GM18508 (cell line): ENCODE results near the gene SCN3B.

Experiments
- ATAC-seq: cut with Tn5 transposase; IDR thresholded peaks from one replicate; pipeline ENCODE4 v1.9.1; 2021; ENCODE audit warnings: moderate number of reproducible peaks; ENCODE audit not compliant: insufficient read depth, unreplicated experiment

Gene SCN3B, protein sequence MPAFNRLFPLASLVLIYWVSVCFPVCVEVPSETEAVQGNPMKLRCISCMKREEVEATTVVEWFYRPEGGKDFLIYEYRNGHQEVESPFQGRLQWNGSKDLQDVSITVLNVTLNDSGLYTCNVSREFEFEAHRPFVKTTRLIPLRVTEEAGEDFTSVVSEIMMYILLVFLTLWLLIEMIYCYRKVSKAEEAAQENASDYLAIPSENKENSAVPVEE

DNA sequence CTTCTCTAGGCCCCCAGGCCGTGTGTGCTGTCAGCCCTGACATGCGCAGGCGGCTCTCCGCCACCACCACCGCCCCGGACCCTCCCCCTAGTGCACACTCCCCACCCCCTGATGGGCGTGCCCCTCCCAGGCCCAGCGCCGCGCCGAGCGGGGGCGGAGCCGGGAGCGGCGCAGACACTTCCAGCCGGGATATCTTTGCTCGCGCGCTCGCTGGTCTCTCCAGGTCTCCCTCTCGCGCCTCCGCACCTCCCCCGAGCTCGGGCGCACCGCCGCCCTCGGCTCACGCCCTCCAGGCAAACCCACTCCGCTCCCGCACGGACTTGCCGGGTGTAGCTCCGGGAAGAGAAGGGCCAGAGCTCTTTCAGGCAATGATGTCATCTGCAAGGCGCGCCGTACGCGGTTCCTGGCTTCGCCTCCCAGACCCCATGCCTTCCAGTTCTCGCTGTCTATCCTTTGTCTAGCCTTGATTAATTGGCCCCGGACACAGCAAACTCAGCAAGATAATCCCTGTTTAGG, at the start of gene SCN3B:
Gene SCN3B, minus strand, starts transcription at position 59 of the 516 bp plus-strand sequence. CDS start 823 bp downstream, outside the sequence.
- ATAC-seq = no peak

DNA sequence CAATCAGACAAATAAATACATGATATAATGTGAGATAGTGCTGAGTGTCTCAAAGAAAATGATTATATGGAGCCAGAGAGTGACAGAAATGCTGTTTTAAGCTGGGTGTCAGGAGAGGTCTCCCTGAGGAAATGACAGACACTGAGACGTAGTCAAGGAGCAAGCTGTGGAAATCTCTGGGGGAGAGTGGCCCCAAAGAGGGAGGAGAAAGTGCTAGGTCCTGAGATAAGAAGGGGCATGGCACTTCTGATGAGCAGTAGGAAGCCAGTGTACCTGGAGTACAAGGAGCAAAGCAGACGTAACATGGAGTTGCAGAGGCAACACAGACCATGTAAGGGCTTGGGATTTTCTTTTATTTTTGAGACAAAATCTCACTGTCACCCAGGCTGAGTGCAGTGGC, 48.3 kb upstream of the SCN3B start:
- ATAC-seq = no peak

DNA sequence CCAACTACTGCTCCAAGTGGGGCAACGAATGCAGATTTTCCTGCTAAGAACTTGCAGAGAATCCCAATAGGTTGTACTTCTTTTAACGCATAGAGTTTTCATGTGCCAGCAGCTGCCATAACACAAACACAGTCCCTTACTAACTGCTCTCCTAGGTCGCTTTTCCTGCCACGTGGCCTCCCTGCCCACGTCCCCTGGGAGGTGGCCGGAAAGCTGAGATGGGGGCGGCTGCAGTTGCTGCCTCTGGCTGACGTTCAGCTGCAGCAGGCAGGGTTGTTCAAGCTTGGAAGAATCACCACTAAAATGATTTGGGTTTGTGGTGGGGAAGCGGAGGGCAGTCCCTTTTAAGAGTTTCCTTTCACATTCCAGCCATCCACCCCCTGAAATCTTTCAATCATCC, 47.7 kb upstream of the SCN3B start:
- ATAC-seq = no peak

DNA sequence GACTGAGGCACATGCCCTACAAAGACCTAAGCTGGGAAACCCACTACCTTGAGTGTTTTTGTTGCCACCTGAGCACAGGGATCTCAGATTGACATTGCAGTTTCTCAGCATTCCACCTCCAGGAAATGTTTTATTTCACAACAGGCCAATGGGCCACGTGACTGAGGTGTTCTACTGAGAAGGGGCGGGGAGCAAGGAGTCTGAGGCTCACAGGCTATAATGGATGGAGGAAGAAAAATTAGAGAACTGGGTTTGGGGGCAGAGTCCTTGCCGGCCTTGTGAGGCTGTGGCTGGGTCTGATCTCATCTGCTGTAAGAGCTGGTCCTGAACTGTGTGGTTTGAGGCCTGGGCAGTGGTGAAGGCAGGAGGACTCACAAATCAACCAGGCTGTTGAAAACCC, 46.3 kb upstream of the SCN3B start:
- no peak for ATAC-seq

DNA sequence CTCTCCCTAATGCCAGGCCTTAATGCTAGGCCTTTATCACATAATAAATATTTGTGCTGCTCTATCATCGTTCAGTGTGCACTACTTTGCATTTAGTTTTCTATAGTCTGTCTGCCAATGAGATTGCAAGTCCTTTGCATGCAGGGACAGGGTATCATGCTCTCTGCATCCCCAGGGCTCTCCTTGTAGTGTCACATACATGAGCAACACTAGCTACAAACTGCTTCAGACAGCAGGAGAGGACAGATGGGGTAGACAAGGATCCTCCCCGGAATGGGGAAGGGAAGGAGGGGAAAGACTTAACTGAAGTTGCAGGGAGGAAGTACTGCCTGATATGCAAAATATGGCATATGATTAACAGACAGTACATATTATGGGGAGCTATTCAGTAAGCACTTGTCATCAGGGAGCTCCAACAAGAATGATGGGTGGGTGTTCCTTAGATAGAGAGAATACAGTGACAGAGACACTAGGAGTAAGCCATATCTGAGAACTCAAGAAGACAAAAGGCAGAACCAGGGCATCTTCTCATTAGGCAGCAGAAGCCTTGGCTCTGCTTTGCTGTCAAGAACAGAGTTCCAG, 44.2 kb upstream of the SCN3B start:
- ATAC-seq = no peak

DNA sequence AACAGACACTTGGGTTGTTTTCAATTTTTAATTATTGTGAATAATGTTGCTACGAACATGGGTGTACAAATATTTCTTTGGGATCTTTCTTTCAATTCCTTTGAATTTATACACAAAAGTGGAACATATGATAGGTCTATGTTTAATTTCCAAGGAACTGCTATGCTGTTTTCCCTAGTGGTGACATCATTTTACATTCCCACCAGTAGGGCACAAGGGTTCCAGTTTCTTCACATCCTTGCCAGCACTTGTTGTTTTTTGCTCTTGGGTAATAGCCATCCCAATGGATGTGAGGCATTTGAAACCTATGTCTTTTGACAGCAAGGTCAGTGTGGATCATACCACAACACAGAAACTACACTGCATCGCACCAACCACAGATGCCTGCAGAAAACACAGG, 41.8 kb upstream of the SCN3B start:
- no peak for ATAC-seq

DNA sequence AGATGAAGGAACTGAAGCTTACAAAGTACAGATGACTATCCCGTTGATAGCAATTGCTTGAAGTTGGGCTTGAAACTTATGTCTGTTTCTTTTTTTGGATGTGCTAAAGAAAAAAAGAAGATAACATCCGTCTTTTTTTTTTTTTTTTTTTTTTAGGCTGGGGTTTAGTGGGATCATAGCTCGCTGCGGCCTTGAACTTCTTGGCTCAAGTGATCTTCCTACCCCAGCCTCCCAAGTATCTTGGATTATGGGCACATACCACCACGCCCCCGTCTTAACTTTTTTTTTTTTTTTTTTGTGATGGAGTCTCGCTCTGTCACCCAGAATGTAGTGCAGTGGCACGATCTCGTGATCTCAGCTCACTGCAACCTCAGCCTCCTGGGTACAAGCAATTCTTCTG, 40.8 kb upstream of the SCN3B start:
- ATAC-seq = no peak

DNA sequence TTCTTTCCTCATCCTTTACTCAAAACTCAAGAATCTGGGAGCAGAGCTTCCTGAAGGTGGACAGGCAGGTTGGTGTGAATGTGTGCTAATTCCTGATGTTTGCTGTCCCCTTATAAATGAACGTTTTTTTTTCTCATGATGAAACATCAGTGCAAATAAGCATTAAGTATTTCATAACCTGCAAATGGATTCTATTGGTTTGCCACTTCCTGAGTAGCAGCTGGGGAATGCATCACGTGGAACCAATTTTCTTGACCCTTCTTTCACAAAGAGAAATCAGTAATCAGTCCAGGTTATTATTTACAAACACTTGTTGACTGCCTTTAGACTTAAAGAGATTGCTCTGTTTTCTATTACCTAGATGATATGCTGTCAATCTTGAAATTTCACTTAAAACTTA, 40.1 kb upstream of the SCN3B start:
- no peak for ATAC-seq

DNA sequence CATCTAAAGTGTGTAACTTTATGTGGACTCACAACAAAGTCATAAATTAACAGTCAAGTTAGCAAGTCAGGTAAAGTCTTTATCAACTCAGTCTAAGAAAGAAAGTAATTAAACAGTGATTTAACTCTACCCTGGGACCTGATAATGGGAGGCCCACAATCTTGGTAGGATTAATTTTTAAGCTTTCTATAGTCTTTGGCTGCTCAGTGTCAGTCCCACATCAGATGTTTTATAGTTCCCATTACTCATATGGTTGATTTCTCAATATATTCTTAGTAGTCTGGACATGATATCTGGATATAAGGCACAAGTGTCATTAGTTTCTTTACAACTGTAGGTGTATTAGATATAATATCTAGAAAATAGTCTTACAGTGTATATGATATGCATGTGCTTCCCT, 38.5 kb upstream of the SCN3B start:
- no peak for ATAC-seq

DNA sequence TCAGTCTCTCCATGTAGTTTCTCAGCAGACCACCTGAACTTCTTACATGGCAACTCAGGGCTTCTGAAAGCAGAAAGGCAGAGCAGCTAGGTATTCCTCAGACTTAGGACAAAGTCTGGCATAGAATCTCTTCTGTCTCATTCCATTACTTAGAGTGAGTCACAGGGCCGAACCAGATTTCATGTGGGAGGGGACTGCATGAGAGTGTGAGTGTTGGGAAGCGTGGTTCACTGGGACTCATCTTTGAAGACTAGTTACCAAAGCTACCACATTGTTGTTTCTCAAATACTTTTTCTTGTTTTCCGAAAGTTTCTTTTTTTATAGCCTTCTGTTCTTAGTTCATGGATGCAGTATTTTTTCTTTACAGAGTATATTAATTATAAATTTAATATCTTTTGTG, 36.1 kb upstream of the SCN3B start:
- ATAC-seq = no peak

DNA sequence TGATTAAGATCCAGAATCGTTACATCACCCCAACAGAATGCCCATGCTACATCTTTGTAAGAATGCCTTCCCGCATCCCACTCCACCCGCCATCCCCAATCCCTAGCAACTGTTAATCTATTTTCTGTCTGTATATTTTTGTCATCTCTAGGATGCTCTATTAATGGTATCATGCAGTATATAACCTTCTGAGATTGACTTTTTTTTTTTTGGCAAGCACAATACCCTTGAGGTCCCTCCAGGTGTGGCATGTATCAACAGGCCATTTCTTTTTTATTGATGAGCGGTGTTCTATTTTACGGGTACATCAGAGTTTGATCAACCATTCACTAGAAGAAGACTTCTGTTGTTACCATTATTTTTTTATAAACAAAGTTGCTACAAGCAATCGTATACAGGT, 30.2 kb upstream of the SCN3B start:
- ATAC-seq = no peak

DNA sequence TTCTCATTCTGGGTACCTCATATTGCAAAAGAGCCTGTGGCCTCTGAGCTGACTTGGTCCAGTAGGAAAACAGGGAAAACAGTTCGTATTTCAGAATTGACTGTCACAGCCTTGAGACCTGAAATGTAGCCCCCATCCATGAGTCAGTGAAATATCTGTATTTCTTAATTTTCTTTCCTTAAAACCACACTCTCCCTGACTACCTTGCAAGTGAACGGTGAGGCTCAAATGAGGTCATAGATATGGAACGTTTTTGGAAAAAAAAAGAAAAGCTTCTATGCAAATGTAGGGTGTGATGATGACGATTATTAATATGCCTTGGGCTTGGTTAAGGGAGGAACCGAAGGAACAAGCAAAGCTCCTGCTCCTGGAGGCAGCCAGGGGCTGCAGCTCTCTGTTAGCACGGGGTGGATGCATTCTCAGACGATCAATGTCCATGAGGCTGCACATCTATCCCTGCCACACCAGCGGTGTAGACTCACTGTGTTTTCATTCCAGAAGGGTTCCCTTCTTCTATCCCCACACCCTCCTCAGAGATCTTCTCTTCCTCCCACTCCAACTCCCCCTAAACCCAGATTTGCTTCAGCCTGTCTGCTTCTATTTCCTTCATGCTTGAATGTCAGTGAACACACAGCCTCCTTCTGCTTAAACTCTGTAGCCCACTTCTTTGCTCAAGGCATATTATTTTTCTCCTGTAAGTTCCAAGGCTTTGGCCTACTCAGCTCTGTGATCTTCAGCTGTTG, 29.2 kb upstream of the SCN3B start:
- ATAC-seq = no peak

DNA sequence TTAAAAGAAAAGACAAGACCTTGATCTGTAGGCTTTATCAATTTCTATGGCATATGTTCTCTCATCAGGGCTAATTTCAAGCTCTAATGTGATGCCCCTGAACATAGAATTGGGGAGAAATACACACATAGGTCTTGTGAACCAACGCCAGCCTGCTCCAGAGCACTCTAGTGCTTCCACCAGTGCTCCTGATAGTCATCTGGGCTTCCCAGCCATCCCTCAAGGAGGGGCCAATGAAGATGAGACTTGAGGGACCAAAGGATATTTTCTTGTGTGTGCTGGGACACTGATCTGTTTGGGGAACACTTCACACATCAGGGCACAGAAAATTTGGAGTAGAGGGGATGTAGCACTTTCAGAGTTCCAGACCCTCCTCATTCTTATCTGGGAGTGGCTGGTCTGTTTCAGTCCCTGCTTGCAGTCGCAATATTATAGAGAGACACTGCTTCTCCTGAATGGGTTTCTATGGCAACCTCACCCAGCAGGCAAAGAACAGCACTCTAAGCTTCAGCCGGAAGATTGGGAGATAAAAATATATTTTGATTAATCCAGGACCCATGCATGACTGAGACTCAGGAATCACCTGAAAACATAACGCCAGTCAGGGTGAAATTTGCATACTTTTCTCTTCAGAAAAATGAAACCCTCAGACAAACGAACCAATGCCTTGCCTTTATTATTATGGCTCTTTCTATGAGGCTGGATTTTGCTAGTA, 28.4 kb upstream of the SCN3B start:
- ATAC-seq = no peak

DNA sequence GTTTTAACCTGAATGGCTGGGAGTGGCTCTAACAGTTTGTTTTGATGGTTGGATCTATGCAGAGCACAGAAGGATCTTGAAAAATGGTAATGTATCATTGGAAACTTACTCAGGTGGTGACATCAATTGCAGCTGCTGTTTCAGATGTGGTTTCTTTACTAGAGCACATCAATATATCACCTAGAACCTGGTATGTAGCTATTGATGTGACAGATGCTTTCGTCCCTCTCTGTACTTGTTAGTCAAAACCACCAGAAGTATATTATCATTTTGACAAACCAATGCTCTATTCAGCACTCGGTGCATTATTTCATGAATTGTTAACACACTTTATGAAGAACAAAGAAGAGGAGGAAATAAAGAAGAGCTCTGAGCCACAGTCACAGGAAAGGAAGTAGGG, 26.6 kb upstream of the SCN3B start:
- no peak for ATAC-seq

DNA sequence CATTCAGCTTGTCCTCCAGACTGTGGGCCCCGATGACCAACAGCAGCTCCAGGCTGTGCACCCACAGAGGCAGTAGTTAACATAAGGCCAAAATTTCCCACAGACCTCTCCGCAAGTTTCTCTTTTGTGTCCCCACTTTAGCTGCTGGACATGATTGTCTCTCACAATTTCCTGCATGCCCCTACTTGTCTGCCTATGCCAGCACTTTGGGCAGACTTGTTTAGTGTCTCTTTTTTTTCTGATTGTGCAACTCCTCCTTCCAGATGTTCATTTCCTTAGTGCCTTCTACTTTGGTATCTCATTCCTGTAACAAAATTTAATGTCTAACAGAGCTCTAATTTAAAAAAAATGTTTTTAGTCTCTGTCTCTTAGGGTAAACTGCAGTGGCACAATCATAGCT, 23.8 kb upstream of the SCN3B start:
- no peak for ATAC-seq

DNA sequence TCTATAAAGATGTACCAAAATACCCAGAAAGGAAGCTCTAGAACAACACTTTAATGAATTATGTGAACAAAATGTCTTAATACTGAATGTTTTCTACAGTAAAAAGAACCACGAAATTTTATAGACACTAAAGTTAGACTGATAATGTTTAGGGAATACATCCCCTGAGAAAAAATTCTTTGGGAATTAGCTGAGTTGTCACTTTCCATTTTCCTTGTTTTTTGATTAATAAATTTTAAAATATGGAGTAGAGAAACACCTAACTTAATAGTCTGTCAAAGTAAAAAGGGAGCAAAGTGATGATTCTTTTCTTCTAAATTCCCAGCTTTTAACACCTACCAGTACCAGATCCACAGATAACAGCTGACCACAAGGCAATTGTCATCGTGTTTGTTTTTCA, 23.1 kb upstream of the SCN3B start:
- no peak for ATAC-seq

DNA sequence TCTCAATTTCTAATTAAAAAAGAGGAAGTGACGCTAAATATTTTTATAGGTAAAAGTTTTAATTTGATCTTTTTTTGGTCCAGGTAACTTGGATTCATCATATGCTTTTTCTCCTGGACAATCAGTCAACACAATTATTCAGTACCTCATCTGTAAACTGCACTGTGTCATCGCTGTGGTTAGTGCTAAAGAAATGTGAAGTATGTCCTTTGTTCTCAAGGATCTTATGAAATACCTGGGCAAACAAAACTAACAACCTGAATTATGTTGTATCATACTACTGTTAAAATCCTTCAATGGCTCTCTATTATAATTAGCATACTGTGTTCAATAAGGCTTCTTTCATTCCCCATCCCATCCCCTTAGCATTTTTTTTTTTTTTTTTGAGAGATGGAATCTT, 19.9 kb upstream of the SCN3B start:
- ATAC-seq = no peak

DNA sequence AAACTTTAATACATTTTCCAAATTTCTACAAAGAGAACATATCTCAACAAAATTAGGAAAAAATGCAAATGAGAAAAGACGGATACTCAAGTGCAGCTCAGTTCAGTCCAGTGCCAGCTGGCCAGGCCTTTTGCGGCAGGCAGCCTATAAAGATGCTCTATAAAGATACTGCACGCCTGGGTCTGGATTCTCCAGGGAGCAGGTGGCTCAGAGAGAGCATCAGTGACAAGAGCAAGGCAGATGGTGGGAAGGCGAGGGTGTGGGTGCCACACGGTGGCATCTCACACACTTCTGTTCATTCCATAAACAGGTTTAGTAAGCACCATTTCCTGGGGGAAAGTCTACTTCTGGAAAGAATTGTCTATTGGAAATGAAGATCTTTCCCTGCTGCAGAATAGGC, 18.1 kb upstream of the SCN3B start:
- ATAC-seq = no peak

DNA sequence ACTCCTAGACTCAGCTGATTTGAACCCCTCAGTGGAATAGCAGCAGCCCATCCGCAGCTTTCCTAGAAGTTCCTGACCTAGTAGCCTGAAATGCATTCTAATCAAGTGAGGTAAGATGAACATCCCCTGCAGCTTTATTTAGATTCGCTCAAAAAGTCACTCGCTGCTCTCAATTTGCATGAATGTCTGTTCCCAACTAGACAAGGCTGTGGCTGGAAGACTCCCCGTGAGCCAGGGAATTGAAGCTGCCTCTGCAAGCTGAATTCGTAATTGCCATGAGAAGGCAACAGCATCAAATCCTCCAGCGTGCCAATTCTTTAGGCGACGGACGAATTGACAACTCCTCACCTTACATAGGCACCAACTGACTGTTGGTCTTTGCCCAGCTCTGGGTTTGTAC, 17.1 kb upstream of the SCN3B start:
- ATAC-seq = no peak

DNA sequence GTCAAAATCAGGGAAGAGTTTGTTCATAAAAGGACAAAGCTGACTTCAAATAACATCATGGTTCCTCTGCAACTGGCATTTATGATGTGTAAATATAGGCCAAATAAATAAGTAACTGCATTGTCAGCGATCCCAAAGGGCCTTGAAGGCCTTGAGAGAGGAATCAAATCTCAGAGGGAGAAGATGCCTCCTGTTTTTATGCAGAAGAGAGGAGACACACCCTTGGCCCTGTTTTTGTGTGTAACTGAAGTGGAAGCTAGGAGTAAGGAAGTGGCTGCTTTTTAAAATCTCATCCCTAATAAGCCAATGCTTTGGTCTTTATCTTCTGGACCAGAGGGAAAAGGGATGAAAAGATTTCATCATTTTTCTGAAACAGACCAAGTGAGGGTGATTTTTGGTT, 15.7 kb upstream of the SCN3B start:
- no peak for ATAC-seq

DNA sequence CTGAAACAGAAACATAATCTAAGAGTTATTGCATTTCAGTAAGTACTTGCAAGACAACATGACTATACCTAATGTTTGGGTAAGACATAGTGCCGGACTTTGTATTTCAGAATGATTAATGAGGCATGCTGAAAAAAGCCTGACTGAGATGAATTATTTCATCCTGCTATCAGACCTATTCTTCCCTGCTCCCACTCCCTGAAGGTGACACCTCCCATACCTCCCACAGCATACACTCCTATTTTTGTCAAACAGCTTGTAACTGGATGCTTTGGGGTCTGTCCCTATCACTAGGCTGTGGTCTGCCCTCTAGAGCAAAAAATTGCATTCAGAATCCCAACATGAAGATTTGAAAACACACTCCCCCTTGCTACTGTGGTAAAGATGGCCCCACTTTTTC, 10.9 kb upstream of the SCN3B start:
- ATAC-seq = no peak
